HUES48 (cell line): ENCODE data around the gene SVOP.
A peak's percentile ranks its signal among the peaks of the same experiment; 100 is the strongest.
"Not testable (repeated sequence)": the region's sequence is repeated elsewhere in the genome, so short reads cannot be mapped to it uniquely, and the experiment has no call there.

Experiments
- H3K27ac ChIP-seq: one replicate; pipeline ENCODE4 v1.7.0; 2013; ENCODE audit warnings: low read depth, low read length, inconsistent platforms
- H3K27me3 ChIP-seq: 2 replicates; pipeline ENCODE4 v1.6.1; 2013; ENCODE audit warnings: mild to moderate bottlenecking, low read length; ENCODE audit not compliant: control insufficient read depth, insufficient read depth
- H3K36me3 ChIP-seq: 2 replicates; pipeline ENCODE4 v1.6.1; 2013; ENCODE audit warnings: low read length; ENCODE audit not compliant: control insufficient read depth, insufficient read depth
- H3K4me1 ChIP-seq: 2 replicates; pipeline ENCODE4 v1.6.1; 2013; ENCODE audit warnings: mild to moderate bottlenecking, low read length; ENCODE audit not compliant: control insufficient read depth, insufficient read depth
- H3K4me3 ChIP-seq: 2 replicates; pipeline ENCODE4 v1.5.1; 2013; ENCODE audit warnings: mild to moderate bottlenecking, low read depth, low read length
- H3K9ac ChIP-seq: 2 replicates; pipeline ENCODE4 v1.6.1; 2013; ENCODE audit warnings: mild to moderate bottlenecking, low read depth, low read length, moderate library complexity
- H3K9me3 ChIP-seq: 2 replicates; pipeline ENCODE4 v1.6.1; 2013; ENCODE audit warnings: low read length; ENCODE audit not compliant: control insufficient read depth, insufficient read depth

Gene SVOP

DNA sequence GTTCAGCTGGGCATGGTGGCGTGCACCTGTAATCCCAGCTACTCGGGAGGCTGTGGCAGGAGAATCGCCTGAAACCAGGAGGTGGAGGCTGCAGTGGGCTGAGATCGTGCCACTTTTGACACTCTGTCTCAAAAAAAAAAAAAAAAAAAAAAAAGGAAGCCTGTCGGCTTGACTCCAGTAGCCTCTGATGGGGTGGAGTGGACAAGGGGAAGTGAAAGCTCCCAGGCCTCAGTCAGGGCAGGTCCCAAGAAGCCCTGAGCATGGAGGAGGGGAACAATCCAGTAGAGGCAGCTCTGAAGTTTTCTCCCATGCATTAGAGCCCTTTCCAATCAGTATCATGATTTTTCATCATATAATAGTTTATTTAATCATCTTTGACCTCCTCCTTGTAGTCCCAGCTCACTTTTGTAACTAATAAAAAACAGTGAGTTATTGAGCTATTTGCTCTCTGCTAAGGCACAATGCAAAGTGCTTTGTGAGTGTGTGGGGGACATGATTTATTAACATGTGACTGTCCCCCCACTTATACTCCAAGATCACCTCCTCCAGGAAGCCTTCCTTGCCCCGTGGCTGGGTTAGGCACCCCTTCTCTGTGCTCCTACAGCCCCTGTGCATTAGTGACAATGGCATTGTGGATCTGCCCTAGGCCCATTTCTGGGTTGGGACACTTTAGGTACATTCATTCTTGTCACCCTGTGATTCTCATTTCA lies 158.8 kb downstream of the SVOP start:
- Histone ChIP-seq H3K4me1 (peaks cover 11% of the 10 kb centered on the region; the same call in 1 of the 2 replicates), H3K4me3 (no peak overlapping the region), H3K36me3 (no peaks in the 10 kb centered on the region), H3K9me3 (no peaks in the 10 kb centered on the region), H3K9ac (no peak overlapping the region), H3K27ac (no peak overlapping the region), H3K27me3 (no peaks in the 10 kb centered on the region)

DNA sequence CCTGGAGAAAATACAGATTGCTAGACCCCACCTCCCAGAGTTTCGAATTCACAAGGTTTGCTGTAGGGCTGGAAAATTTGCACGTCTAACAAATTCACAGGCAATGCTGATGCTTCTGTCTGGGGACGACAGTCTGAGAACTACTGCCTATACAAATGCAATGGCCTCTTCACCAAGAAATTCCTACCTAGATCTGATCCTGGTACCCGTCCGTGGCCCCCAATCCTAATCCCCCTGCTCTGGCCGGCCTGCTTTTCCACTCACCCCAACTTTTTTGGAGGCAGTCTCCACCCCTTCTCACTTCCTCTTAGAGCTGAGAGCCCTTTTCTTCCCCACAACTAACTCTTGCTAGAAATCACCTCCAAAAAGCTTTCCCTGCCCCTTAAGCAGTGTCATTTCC lies 160.4 kb downstream of the SVOP start:
- H3K9me3 ChIP-seq: no peaks in the 10 kb centered on the region
- no peaks in the 10 kb centered on the region for H3K36me3 ChIP-seq
- no peak overlapping the region for H3K27ac ChIP-seq
- H3K4me1 ChIP-seq: peaks cover 17% of the 10 kb centered on the region; the same call in 1 of the 2 replicates
- H3K4me3 ChIP-seq: no peak overlapping the region
- H3K27me3 ChIP-seq: no peaks in the 10 kb centered on the region
- H3K9ac ChIP-seq: no peak overlapping the region

DNA sequence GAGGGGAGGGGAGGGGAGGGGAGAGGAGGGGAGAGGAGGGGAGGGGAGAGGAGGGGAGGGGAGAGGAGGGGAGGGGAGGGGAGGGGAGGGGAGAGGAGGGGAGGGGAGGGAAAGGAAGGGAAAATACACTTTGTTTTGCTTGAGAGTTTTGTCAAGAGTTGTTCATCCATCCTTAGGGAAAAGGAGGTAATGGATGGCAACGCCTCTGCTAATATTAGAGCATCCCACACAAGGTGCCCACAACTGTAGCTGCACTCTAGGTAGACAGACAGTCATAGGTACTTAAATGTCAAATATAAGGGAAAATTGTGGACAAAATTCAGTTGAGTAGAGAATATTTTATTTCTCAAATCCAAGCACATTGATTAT lies 161.0 kb downstream of the SVOP start:
- Histone ChIP-seq H3K36me3 (no peaks in the 10 kb centered on the region; the same call in 1 of the 2 replicates), H3K9me3 (peaks cover 3% of the 10 kb centered on the region; the same call in 1 of the 2 replicates), H3K27ac (peak overlapping the region; percentile 12), H3K4me1 (peaks cover 17% of the 10 kb centered on the region; the same call in 1 of the 2 replicates), H3K27me3 (no peaks in the 10 kb centered on the region), H3K9ac (no peak overlapping the region), H3K4me3 (no peak overlapping the region)

DNA sequence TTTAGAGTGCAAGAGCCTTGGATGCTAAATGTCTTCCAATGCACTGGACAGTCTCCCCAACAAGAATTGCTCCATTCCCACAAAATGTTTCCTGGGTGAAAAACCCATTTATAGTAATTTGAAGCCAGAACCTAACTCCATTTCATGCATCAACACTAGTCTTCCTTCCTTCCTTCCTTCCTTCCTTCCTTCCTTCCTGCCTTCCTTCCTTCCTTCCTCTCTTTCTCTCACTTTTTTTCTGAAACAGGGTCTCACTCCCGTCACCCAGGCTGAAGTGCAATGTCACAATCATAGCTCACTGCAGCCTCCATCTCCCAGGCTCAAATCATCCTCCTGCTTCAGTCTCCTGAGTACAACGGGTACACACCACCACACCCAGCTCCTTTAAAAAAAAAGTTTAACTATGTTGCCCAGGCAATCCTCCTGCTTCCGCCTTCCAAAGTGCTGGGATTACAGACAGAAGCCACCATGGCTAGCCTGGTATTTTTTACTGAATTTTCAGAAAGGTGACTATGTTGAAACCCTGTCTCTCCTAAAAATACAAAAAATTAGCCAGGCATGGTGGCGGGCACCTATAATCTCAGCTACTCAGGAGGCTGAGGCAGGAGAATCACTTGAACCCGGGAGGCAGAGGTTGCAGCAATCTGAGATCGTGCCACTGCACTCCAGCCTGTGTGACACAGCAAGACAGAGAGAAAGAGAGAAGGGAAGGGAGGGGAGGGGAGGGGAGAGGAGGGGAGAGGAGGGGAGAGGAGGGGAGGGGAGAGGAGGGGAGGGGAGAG lies 161.5 kb downstream of the SVOP start:
- H3K4me1 ChIP-seq: peaks cover 17% of the 10 kb centered on the region; the same call in 1 of the 2 replicates
- not testable (repeated sequence) for H3K9me3 ChIP-seq, H3K27ac ChIP-seq, H3K27me3 ChIP-seq, H3K36me3 ChIP-seq, H3K9ac ChIP-seq
- H3K4me3 ChIP-seq: peak overlapping the region; percentile 74

DNA sequence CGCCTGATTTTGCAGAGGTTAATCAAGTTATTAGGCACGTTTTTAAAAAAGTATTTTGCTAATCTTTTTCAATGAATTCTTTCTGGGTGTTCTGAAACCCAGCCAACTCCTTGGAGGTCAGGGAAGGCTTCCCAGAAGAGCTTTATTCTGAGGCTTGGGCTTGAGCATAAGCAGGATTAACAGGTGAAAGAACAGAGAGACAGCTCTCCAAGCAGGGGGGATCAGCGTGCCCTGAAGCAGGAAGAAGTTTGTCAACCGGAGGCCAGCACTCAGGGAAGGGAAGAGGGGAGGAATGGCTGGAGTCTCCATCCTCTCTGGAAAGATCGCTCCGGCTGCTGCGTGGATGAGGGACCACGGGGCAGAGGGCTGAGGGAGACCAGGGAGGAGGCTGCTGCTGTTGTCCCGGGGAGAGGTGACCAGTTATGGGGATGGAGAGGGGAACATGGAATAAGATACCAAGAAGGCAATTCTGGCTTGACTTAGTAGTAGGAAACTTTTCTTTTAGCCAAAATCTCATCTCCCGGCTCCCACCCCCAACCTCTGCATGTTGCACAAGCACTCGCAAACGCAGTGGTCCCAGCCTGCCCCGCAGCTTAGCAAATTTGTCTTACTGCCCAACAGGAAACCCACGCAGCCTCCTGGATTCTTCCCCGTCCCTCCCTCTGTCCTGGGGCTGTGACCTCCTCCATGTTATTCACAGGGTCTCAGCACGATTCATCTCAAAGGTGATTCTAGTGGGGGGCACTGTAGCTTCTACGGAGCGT lies 162.4 kb downstream of the SVOP start:
- H3K4me1 ChIP-seq: peaks cover 17% of the 10 kb centered on the region; the same call in 1 of the 2 replicates
- peak overlapping the region; percentile 5 for H3K27ac ChIP-seq
- H3K27me3 ChIP-seq: no peaks in the 10 kb centered on the region
- H3K9me3 ChIP-seq: peaks cover 4% of the 10 kb centered on the region; the same call in 1 of the 2 replicates
- no peak overlapping the region for H3K9ac ChIP-seq
- H3K4me3 ChIP-seq: peak overlapping the region; percentile 74
- peaks cover 3% of the 10 kb centered on the region; the same call in 1 of the 2 replicates for H3K36me3 ChIP-seq
